ENCODE measurements around the gene KRT10.
"Not testable (repeated sequence)": the region's sequence is repeated elsewhere in the genome, so short reads cannot be mapped to it uniquely, and the experiment has no call there.

The KRT10 gene

DNA sequence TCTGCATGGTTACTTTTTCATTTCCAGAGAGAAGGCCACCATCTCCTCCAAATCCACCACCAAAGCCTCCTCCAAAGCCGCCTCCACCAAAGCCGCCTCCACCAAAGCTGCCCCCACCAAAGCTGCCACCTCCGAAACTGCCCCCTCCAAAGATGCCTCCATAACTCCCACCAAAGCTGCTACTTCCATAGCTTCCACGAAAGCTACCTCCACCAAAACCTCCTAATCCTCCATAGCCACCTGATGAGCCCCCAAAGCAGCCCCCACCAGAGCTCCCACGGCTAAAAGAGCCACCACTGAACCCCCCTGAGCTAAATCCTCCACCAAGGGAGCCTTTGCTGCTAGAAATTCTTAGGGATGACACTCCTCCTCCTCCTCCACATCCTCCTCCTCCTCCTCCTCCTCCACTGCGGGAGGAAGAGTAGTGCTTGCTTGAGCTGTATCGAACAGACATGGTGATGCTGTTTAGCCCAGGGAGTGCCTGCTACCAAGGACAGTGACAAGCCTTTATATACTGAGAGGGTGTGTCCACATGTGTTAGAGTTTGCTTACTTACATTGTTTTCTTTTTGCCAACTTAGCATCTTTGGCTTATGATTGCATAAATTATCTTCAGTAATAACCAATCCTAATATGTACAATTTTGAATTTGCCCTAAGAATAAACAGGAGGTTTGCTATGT, at the start of gene KRT10:
Gene KRT10 (minus strand): TSS at position 483 of the 681 bp plus-strand sequence. CDS start 29 bp downstream, at position 454.
- no peak for DNase-seq

DNA sequence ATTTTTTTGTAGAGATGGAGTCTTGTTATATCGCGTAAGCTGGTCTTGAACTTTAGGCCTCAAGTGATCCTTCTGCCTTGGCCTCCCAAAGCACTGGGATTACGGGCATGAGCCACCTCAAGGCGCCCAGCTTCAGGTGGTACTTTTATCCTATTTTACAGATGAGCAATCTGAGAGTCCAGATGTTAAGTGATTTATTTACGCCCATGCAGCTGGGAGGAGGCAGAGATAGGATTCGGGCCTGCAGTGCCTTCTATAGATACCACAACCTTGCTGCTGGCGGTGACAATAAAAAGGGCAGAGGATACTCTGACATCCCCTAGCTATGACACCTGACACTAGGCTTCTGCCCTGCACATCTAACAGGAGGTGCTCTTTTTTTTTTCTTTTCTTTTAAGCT, 48.9 kb upstream of the KRT10 start:
- DNase-seq: no peak

DNA sequence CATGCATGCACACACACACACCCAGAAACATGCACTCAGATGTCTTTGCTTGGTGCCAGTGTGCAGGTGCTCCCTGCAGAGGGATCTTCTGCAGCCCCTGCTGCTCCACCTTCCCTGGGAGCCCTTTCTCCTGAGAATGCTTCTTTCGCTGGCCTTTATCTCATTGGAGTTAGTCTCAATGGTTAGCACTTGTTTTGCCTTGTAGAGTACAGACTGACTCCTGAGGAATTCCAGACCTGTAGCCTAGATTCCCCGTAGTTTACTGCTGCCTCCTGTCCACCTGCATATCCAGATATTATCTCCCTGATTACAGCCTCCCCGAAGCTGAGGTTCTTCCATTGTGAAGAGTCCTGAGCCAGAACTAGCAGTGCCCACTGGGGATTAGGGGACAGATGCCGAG, 47.7 kb upstream of the KRT10 start:
- no peak for DNase-seq

DNA sequence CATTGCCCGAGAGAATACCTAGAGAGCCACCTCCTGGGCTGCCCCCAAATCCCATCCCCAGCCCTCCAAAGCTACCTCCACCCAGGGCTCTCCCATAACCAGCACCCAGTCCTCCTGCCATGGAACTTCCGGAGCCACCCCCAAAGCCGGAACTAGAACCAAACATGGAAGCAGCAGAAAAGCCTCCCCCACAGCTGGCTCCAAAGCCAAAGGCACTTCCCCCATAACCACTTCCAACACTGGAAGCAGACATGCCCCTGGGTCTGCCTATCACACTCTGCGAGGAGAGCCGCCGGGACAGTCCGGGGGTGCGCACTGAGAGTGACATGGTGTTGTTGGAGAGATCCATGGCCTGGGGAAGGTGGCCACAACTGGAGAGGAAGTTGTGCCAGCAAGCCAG, 44.4 kb upstream of the KRT10 start, which contains the start of gene KRT12:
Gene KRT12 (minus strand): TSS at position 386 of the 400 bp plus-strand sequence. CDS start 37 bp downstream, at position 349.
- no peak for DNase-seq

DNA sequence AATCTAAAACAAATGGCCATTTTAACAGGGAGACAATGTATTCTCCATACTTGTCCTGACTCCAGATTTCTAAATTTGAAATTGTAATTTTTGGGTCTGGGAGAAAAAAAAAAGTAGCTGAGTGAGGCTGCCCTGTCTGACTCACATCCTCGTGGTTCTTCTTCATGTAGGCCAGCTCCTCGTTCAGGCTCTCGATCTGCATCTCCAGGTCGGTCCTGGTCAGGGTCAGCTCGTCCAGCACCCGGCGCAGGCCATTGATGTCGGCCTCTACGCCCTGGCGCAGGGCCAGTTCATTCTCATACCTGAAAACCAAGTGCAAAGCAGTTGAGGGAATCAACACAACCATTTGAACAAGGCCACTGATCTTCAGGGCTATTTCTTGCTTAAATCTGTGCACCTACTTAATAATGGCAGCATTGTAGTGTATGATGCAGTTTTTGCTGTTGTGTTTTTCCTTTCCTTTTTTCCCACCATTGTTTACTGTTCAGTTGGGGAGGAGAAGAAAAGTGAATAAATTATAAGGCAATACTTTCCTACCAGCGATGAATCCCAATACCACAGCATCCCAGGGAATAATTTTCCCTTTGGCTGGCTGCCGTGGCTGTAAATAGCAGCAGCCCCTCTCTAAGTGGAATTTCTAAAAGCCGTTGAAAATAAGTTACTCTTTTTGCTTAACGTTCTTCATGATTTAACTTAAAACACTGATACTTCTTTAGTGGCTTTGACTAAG, 42.4 kb upstream of the KRT10 start:
- DNase-seq: no peak

DNA sequence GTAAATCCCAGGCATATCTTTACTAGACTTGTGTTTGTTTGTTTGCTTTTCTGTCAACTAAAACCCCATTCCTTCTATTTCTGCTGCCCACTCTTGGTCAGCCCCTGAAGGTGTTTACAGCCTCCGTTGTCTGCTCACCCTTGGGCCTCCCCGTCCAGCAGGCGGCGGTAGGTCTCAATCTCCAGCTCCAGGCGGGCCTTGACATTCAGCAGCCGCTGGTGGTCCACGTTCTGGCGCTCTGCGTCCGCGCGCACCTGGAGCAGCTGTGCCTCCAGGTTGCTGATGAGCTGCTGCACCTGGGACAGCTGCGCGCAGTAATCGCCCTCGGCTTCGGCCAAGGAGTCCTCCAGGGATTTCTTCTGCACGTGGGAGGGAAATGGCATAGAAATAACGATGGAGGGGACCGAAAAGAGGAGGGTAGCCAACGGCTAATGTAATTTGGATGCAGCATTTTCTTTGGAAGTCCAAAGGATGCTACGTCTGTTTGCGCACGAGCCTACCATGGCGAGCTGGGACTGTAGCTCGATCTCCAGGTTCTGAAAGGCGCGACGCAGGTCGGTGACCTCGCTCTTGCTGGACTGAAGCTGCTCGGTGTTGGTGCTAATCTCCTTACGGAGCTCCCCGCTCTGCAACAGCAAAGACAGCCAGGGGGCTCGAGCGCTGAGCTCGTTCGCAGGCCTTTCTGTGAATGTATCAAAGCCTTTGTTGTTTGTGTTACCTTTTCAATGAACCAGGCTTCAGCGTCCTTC, 40.7 kb upstream of the KRT10 start:
- DNase-seq: no peak

DNA sequence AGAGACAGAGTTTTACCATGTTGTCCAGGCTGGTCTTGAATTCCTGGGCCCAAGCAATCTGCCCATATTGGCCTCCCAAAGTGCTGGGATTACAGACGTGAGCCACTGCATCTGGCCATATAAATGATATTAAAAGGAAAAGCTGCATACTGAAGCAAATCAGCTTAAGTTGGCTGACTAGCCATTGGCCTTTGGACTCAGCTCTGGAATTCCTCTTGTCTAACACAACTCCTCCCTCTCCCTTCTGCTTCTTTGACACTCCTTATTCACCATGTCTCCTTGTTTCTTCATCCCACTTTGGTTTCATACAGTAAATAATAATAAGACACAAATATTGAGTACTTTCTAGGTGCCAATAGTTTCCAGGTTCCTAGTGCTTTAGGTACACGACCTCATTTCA, 37.1 kb upstream of the KRT10 start:
- DNase-seq: no peak

DNA sequence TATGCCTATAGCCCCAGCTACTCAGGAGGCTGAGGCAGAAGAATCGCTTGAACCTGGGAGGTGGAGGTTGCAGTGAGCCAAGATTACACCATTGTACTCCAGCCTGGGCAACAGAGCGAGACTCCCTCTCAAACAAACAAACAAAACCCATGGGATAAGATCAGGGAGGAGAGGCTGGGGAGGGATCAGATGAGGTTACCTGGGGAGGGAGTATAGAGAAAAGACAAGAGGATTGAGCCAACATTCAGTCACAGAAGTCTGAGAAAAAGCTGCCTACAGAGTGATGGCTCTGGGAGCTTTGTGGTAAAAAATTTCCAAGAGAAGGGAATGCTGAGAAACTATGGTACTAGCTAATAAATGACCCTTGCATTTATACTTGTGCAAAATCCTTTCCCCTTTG, 36.3 kb upstream of the KRT10 start:
- not testable (repeated sequence) for DNase-seq

DNA sequence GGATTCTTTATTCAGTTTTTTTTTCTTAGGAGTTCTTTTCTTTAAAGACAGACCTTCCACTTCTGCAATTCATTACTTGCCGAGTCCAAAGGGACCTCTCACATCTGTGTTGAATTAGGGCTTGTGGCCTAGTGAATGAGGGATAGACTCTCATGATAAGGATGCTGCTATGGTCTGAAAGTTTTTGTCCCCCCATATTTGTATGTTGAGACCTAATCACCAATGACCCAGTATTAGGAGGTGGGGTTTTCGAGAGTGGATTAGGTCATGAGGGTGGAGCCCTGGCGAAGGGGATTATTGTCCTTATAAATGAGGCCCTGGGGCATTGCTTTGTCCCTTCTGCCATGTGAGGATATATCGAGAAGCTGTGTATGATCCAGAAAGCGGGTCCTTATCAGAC, 35.1 kb upstream of the KRT10 start:
- no peak for DNase-seq

DNA sequence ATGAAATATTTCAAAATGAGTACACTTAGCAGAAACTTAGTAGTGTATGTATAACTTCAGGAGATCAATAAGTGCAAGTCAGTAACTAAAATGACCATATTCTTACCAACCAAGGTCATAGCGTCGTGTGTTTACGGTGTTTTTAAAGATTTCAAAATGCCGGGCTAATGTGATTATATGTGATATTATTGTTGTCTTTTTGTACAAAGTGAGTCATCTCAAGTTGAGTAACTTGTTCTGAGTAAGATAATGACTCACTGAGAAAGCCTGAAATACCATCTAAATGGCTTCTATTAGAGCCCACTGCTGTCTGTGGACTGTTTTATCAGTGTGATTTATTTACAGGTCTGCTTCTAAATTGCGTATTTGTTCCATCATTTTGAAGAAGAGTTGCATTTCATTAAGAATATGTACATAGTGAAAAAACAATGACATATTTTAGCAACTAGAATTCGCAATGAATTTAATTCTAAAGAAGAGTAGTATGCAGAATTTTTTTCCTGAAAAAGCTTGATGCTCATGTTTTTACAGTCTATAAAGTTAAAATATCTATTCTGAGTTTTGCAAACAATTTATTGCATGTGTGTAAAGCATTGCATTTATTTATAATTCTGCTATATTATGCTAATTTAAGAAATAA, 31.9 kb upstream of the KRT10 start:
- DNase-seq: peak; percentile 69

DNA sequence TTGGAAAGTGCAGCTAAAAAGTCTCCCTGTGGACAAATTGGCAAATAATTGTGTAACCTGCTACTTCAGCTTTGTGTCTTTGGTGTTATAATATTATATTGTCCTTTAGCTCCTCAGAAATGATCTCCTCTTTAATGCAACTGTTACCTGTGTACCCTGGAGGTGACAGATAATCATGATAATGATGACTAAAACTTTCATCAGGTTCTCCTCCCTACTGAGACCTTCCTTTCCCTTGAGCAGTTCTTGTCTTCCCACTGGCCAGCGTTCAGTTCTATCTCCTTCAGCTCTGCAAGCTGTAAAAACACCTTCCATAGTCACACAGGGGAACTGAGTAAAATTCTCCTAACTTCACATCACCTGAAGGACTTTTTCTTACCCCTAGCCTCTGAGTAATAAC, 29.9 kb upstream of the KRT10 start:
- no peak for DNase-seq

DNA sequence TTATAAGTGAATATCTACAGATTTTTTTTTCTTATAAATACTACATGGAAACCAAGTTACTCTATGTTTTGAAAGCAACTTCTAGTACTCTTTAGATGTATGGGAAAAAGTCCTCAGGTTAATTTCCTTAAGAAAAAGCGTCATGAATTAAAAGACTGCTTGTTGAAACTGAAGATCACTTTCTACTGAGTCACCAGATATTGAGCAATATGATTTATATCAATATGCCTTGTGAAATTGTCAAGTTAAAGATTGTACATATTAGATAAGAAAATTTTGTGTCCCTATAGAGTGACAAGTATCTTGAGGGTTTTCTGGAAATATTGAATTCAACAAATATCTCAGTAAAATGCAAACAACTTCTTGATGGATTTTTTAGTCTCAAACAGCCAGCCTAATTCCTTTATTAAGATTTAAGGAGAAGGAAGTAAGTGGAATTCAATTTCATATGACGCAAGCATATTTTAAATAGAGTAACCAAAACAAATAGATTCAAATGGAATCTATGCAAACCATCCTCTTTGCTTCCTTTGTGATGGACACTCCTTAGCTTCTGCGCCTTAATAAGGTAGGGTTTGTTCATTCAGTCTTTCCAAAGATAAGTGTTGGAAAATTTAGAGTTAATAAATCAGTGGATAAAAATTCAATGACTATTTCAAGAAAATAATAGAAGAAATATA, 28.0 kb upstream of the KRT10 start:
- DNase-seq: no peak

DNA sequence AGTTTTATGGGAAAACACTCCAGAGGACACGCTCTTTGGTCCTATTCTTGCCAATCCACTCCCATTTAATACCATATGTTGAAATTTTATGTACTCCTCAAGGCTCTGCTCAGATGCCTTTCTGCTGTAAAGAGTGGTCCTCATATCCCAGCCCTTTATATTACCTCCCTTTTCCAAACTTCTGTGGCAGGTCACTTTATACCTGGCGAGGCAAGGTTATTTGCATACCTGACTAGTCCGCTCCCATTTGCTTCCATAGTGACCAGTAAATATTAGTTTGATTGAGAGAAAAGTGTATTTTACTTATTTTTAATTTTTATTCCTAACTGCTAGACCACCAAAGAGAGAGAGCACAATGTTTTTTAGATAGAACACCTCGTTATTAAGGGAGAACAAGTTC, 27.3 kb upstream of the KRT10 start:
- DNase-seq: no peak

DNA sequence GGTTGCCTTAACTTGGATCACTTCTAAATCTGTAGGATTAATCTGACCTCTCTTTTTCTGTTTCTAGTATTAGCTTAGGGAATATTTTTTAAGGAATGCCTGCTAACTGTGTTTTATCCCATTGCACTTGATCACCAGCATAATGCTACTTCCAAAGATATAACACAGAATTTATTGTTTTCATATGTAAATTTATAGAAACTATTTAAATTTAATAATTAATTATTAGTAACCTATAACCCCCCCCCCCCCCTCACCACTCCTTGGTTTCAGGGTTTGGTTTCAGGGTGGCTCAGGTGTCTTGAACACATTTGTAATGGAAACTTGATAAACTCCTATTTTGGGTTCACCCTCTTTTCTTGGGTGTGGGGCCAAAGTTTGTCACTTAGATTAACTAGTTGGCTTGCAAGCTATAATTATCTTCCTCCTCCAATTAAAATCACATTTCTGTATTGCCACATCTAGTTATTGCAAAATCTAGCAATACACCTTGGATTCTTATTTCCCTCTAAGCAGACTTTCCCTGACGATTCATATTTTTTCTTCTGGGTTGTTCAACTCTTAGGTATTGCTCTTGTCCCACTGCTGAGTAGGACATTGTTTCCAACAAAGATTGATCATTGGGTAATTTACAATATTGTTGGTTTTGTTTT, 26.3 kb upstream of the KRT10 start:
- DNase-seq: no peak

DNA sequence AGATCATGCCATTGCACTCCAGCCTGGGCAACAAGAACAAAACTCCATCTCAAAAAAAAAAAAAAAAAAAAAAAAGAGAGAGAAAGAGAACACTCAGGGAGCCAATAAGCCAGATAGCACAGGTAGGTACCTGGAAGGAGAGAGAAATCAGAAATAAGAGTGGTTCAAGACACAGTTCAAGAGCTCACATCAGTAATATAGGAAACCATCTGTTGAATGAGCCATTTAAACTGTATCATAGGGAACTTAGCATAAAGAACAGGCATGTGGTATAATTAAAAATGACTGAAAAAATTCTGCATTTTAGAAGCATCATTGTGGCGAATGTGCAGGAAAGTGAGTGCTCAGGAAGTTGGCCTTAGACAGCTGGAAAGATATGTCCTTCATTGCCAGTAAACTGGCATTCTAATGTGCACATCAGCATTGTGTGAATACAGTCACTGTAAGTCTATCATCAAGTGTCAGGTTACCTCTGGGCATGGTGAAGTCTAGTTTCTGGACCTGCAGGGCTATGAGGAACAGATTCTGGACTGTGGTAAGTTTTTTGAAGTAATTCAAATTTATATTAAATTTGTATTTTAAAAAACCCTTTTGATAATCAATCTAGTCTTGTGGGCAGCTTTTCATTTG, 24.2 kb upstream of the KRT10 start:
- no peak for DNase-seq

DNA sequence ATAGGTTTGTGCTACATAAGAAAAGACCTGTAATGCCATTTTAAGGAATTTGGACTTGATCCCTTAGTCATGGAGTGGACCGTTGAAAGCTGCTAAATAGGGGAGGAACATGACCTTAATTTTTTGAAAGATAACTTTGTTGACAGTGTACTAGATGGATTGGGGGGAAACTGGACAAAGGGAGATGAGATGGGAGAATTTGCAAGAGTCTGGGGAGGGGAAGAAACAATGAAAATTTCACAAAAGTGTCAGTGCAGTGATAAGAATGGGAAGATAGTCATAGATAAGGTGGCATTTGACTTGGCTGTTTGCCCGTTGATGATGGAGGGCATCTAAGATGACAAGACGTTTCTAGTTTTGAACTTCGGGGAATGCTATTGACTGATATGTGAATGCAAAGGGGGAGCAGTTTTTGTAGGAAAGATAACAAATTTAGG, 22.3 kb upstream of the KRT10 start:
- DNase-seq: no peak

DNA sequence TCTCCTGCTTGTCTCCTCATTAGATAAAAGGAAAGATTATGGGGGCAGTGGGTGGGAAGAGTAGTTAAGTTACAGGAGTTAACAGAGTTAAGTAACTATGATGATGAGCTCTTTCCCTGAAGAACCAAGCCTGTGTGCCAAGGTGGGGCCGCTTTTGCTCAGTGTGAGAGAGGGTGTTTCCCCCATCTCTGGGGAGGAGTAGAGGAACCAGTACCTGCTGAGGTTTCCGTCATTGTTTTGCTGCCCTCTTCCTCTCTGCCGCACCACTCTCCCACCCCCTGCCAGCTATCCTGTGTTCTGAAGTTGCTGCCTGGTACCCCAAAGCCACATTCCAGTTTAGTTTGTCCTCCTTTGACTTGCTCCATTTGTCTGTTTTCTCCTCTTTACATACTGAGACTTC, 20.8 kb upstream of the KRT10 start:
- DNase-seq: no peak

DNA sequence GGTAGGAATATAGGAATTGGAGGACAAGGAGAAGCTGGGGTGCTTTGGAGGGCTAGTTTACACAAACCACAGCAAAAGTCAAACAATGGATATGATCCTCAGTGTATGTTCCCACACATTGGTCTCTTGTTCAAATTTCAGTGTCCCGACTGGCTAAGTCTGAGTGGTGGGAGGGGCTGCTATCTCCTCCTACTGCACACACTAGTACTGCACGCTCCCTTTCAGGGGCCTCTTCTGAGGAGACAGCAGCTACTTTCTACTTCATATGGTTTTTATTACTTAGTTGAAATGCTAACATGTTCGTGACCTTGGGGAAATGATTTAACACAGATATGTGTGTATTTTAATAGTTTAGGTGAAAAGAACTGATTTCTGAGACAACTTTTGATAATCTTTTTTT, 18.8 kb upstream of the KRT10 start:
- no peak for DNase-seq

DNA sequence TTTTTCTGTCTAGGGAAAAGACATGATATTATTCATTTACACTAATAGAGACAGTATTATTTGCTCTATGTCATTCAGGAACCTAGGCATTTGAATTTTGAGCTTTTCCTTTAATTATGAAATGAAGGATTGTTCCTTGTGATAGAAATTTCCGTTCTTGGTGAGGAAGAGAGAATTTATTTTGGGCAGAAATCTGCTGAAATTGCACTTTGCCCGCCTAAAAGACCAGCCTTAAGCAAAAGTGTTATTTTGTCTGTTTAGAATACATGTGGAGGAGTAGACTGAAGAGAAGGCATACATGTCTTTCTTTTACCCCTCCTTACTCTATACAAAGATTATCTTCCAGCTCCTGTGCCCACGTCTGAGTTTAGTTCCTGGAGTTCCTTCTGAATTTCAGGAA, 16.8 kb upstream of the KRT10 start:
- no peak for DNase-seq

DNA sequence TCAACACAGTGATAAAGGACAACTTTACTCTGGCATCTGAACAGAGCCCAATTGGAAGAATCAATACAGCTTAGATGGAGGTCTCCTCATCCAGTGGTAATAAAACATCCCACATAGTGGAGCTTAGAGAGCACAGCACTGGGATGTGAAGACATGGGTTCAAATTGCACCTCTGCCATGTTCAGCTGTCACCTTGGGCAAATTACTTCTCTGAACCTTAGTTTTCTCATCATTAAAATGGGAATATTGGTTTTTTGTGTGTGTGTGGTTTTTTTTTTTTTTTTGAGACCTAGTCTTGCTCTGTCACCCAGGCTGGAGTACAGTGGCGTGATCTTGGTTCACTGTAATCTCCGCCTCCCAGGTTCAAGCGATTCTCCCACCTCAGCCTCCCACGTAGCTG, 13.6 kb upstream of the KRT10 start:
- no peak for DNase-seq

DNA sequence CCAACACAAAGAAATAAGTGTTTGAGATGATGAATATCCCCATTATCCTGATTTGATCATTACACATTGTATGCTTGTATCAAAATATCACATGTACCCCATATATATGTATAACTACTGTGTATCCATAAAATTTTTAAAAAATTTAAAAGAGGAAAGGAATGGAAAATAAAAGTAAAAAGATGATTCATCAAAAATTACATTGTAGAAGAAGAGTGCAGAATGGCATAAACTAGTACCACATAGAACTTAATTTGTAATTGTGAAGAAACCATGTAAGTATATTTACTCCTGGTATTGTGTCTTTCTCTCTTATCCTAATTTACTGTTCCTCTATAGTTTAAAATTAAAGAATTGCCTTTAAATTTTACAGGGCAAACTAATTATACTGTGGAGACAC, 11.5 kb upstream of the KRT10 start:
- DNase-seq: no peak

DNA sequence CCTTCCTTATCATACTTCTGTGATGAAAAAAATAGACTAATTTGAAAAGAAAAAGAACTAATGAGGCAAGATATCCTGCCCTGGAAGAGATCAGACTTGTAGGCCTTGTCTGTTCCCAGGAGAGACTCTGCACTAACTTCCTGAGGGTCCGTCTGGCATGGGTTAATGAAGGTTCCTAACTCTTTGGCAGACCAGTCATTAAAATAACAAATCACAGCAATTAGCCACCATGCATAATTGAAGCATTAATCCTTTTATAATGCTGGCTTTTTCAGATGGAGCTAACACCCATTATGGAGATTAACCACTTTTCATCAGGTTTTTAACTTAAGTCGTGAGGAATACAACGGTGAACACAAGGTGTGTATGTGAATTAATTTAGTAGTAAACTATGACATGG, 10.4 kb upstream of the KRT10 start:
- no peak for DNase-seq
